HG03442 (cell line): ENCODE measurements around the gene GRAMD1B.
A peak's percentile ranks its signal among the peaks of the same experiment; 100 is the strongest.

ENCODE experiments used
- ATAC-seq: cut with Tn5 transposase; IDR thresholded peaks from one replicate; pipeline ENCODE4 v1.9.1; 2021; ENCODE audit warnings: mild to moderate bottlenecking, moderate library complexity; ENCODE audit not compliant: unreplicated experiment

Gene GRAMD1B

DNA sequence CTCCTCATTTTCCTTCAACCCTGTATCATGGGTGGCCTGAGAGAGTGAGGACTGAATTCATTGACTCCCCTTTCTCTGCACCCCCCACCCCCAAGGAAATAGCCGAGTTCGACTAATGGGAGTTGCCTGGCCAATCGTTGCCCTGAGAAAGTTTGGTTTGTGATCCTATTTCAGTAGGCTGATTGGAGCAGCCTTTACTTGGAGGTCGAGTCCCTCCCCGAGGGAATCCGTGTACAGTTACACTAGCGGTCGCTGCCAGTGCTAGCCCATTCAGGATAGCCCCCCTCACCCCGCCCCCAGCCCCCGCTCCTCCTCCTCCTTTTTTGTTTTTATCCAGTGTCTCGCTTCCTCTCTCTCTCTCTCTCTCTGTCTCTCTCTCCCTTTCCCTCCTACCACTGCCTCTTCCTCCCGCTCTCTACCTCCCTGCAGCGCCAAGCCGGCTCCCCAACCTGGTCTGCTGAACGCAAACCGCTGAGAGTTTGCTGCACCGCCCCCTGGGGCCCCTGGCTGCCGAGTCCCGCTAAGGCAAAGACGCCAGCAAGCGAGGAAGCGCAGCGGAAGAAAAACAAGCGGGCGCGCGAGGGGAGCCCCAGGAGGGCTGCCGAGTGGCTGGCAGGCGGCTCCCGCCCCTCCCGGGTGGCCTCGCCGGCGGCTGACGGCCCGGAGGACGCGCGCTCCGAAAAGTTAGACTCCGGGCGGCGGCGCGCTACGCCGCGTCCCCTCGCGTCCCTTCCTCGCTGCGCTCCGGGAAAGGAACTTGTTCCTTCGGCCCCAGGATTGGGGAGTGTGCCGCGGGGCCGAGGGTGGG is at the start of gene GRAMD1B:
Gene GRAMD1B (plus strand): TSS at position 357 of the 808 bp plus-strand sequence. CDS start 524 bp downstream, outside the sequence.
- no peak for ATAC-seq

GRCh38 chr11:123381149-123381548 is 48.9 kb upstream of the GRAMD1B start:
- no peak for ATAC-seq

- peak; percentile 78 for ATAC-seq
Observed at GRCh38 chr11:123381817-123382554, 48.1 kb upstream of the GRAMD1B start.

DNA sequence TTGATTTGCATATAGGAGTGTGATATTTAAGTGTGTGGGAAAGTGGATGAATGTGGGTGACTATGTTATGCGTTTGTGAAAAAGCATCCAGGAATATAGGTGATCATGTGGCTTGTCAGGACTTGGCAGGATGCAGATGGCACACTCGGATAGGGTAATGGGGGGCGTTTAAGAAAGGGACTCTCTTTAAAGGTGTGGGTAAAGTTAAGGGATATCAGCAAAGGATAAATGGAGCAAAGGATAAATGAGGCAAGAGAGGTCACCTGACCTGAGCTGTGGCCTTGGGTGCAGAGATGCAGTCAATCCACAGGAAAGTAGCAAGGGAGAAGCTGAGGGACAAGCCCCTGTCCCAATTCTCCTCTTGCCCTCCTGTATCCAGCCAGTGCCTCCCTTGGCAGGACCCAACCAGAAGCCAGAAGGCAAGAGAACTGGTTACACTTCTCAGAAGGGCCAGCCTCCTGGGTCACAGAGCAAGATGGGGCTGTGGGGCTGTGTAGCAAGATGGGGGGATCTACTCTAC is 47.5 kb upstream of the GRAMD1B start:
- no peak for ATAC-seq

DNA sequence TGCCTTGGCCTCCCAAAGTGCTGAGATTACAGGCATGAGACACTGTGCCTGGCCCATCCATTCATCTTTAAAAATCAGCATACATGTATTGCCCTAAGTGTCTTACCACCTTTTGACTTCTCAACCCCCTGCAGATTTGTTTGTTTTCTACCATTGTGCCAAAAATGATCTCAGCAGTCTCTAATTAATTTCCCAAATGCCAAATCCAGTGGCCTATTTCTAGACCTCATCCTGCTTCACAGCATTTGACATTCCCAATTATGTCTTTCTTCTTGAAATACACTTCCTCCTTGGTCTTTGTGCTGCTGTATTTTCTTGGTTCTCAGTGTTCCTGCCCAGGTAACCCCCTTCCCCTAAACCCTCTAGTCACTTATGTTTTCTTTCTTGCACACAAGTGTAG is 46.0 kb upstream of the GRAMD1B start:
- ATAC-seq, result no peak

- no peak for ATAC-seq
Observed at GRCh38 chr11:123386796-123387510, 43.1 kb upstream of the GRAMD1B start.

GRCh38 chr11:123388640-123389039 is 41.4 kb upstream of the GRAMD1B start:
- no peak for ATAC-seq

GRCh38 chr11:123390146-123390545 is 39.9 kb upstream of the GRAMD1B start:
- ATAC-seq, result no peak

DNA sequence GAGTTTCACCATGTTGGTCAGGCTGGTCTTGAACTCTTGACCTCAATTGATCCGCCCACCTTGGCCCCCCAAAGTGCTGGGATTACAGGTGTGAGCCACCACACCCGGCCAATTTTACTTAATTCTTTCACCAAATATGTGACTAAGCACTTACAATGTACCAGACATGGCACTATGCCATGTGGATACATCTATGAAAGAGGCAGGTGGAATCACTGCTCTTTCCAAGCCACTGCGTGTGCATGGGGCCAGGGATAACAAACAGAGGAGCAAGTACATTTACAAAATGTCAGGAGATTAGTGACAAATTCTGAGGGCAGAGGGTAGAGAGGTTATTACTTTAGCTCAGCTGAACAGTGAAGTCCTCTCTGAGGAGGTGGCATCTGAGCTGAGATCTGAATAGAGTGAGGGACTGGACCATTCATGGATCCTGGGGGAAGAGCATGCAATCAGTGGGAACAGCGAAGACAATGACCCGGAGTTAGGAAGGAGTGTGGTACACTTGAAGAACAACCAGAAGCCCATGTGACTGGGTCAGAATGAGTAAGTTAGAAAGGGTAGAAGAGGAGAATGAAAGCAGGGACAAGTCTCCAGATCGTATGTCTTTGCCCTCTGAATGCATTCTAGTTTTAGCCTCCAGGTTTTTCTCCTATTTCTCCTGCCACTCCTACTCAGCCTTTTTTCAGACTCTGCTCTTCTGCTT is 38.3 kb upstream of the GRAMD1B start:
- ATAC-seq, result no peak

DNA sequence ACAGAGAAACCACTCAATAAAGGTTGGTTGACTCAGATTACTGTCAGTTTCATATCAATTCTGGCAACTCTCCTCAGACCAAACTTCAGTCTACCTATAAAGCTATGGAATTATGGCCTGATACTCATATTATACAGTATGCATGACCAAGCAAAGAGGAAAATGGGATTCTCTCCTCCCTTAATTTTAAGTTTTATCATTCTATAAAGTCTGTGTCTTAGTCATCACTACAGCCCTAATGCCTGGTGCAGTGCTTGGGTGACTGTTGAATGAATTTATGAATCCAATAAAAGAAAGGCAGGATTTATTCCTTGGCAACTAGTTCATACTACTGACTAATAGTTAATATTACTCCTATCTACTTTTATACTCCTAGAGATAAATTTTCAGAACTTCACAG is 37.6 kb upstream of the GRAMD1B start:
- ATAC-seq, result no peak

DNA sequence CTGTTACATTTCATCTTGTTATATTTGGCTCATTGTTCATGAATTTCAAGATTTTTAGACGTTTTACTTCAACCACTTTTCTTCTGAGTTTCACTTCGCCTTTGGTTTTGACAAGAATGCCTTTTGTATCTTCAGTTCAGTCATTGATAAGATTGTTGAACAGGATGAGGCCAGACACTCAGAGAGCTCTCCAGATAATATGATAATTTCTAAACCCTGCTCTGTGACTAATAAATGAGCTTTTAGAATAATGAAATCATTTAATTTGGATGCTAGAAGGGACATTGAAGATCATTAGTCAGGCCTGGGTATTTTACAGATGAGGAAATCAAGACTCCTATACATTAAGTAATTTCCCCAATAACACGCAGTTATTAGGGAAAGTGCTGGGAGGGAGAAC is 37.2 kb upstream of the GRAMD1B start:
- ATAC-seq, result no peak

- ATAC-seq, result no peak
Observed at GRCh38 chr11:123393312-123393927, 36.6 kb upstream of the GRAMD1B start.

DNA sequence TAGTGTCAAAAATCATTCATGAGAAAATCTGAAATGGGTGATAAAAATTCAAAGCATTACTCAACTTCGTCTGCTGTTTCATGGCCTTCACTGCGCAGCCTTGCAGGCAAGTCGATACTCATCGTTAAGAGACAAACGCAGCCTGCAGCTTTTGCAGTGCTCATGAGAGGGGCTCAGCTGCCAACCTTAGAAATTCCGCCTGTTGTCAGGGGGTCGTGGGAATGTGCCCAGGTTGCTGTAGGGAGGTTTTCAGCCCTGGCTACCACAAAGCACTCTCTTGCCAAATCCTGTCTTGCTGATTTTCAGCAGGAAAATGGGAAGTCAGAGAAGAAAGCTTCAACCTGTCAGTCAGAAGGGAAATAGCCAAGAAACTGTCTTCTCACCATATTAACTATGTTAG is 25.4 kb upstream of the GRAMD1B start:
- ATAC-seq, result no peak

- no peak for ATAC-seq
Observed at GRCh38 chr11:123405123-123405592, 24.9 kb upstream of the GRAMD1B start.

- peak; percentile 50 for ATAC-seq
Observed at GRCh38 chr11:123406441-123407129, 23.5 kb upstream of the GRAMD1B start.

DNA sequence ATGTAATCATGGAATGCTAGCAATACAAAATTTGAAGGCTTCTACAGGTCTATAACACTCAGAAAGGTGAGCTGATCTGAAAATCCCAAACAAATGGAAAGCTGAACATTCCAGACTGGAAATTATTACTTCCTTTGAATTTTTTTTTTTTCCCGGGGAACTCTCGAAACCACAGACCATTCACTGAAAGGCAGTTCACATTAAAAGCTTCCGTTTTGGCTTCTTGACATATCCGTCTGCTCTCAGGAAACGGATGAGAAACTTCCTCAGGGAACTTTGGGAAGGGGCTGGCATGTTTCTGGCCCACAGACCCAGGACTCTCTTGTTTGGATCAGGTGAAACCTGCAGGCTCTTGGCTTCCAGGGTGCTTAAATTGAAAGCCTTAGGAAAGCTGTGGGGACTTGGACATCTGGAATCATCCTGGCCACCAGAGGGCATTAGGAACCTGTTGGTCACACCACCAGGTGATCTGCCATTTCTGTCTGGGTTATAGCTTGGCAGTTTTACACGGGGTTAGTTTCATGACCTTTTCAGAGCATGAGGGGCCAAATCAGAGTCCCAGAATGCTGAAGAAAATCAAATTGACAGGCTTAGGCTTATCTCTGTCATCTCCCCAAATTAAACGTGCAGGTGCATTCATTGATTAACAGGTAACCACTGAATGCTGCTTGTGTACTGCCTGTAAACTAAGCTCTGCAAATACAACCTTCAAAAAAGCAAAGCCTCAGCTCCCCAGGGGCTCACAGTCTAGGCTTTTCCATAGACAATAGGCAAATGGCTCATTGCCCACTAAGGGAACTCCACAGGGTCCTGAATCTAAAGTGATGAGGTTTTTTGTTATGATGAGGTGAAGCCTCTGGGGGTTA is 22.7 kb upstream of the GRAMD1B start:
- peak; percentile 60 for ATAC-seq

DNA sequence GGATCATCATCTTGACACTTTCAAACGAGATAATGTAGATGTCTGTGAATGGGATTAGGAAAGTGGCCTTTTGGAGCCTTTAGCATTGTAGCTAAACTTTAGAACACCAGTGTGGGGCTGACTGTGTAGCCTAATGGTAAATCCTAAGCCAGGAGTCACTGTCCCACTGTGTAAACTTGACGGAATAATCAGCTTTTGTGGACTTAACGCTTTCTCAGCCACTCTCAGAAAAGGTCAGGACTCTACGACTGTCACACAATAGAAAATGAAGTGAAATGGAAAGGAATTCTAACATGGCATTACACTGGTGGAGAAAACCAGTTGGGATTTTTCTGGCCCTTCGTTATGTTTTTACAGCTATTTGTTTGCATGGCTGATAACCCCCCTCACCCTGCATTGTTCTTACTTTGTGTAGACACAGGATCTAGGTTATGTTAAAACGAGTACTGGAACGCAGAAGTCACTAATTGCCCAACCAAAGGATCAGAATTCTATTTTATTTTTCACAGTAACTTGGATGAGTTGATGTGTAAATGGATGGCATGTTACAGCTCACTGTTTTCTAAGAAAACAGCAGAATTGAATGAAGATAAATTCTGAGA is 22.0 kb upstream of the GRAMD1B start:
- ATAC-seq, result no peak
